ENCODE results near the gene EIF4G3.

- TF ChIP-seq CTCF (IDR thresholded peaks at IDR 0.05 in 4 of 5, conservative IDR thresholded peaks at IDR 0.05 in 1 of 5), result no peak
- no peak for TF ChIP-seq POLR2A (IDR thresholded peaks at IDR 0.05)
Observed at GRCh38 chr1:21152423-21153100, 24.1 kb downstream of the EIF4G3 start.

Measured in gastrocnemius medialis (tissue), 4 donors.